OCI-M2 (cell line): ENCODE measurements around the gene GABBR2.

Source experiments
- DNase-seq: peaks from one replicate; lab custom pipeline; 2025; ENCODE audit not compliant: unreplicated experiment; lab: John Stamatoyannopoulos, UW

GABBR2 gene

GRCh38 chr9:98449871-98450270 lies 258.9 kb downstream of the GABBR2 start:
- DNase-seq = no peak

GRCh38 chr9:98445576-98445975 lies 263.2 kb downstream of the GABBR2 start:
- DNase-seq = no peak

DNA sequence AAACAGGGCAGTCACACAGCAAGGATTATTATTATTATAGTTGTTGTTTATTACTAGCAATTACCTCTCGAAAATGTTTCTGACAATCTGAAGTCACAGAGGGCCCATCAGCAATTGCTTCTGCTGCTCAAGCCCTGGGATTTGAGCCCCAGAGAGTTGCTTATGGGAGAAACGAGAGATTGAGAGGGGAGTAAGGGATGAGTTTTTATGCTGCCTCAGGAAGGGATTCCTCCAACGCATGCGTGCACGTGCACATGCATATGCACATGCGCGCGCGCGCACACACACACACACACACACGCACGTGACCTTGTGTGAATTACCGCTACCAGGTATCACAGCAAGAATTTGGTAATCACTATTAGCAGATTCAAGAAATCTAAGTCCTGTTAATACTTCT lies 264.1 kb downstream of the GABBR2 start:
- no peak for DNase-seq

- DNase-seq = no peak
Observed at GRCh38 chr9:98442541-98442940, 266.2 kb downstream of the GABBR2 start.

DNA sequence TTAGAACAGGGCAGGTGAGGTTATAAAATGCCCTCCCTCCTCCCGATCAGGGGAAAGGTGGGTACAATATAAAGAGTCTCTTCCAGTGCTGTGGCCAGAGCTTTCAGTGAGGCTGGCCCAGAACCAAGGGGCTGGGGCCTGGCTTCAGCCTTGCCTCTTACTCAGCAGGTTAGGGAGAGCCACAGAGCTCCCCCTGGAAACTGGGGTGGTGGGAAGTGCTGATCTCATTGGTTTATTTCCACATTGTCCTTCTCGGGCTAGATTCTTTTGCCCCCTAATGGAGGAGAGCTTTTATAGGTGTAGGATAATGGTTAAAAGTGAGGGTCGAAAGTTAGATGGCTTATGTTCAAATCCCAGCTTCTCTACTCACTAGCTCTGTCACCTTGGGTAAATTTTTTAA lies 266.6 kb downstream of the GABBR2 start:
- no peak for DNase-seq

DNA sequence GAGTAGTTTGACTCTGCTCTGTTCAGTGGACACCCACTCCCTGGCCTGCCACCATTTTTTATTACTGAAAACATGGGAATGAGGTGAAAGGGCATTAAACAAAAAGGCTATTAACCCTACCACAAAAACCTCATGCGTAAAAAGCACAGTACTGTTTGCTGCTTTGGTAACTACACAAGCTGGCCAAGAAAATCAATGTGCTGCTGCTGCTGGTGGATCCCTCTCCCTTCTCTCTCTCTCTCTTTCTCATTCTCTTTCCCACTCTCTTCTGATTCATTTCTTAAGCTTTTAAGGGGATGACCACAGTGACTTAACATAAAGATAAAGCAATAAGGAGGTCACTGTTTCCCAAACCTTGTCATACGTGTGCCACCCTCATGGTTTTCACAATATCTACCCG lies 270.1 kb downstream of the GABBR2 start:
- no peak for DNase-seq

DNA sequence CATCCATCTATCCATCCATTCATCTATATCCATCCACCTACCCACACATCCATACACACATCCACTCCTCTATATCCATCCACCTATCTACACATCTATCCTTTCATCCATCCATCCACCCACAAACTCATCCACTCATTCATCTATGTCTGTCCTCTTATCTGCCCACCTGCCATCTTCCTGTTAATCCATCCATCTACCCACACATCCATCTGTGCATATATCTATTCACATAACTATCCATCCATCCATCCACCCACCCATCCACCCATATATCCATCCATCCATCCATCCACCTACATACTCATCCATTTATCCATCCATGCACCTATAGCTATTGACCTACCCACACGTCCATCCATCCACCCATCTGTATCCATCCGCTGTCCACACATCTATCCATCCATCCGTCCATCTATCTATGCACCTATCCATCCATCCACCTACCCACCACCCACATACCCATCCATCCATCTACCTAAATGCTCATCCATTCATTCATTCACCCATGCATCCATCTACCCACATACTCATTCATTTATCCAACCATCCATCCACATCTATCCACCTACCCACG lies 271.2 kb downstream of the GABBR2 start:
- no peak for DNase-seq

GRCh38 chr9:98432960-98433359 lies 275.8 kb downstream of the GABBR2 start:
- no peak for DNase-seq

DNA sequence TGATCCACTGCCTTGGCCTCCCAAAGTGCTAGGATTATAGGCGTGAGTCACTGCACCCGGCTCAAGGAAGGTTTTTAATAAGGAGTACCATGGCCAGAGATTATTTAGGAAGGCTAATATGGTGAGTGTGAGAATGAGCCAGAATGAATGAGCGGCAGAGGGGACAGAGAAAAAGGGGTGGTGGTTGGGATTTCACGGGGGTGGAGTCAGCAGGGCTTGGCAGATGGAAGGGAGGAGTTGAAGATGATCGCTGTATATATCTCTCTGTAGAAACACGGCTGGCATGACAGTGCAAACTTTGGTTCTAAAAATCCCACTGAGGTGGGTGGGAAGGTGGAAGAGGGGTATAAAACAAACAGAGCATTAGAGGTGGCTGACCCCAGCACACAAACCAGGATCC lies 276.6 kb downstream of the GABBR2 start:
- DNase-seq = no peak

DNA sequence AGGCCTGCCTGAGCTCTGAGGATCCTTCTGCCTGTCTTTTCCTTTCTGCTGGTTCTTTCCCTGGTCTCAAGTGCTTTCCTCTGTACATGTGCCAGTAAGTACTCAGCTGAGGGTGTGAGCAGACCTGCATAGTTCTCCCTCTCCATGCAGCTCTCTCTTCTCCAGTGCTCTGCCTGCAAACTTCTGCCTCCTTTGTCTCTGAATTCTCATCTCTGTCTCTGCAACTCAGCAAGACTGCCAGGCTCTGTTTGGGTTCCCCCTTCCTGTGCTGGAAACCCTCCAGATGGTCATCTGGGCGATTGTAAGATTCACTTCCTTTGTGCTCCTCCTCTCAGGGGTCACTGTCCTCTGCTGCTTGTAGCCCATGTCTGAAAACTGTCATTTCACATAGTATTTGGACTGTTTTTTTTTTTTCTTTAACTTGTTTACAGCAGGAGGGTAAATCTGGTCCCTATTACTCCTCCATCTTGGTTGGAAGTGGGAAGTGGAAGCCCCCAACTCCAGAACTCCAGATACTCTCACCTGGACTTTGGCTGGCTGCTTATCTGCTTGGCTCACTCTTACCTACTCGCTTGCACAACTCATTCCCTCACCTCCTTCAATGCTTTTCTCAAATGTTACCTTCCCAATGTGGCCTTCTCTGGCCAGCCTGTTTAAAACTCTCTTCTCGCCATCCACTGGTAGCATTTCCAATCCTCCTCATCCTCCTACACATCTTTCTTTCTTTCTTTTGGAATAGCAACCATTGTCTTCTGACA lies 278.0 kb downstream of the GABBR2 start:
- no peak for DNase-seq

GRCh38 chr9:98429613-98430012 lies 279.1 kb downstream of the GABBR2 start:
- no peak for DNase-seq

- no peak for DNase-seq
Observed at GRCh38 chr9:98428454-98428853, 280.3 kb downstream of the GABBR2 start.

DNA sequence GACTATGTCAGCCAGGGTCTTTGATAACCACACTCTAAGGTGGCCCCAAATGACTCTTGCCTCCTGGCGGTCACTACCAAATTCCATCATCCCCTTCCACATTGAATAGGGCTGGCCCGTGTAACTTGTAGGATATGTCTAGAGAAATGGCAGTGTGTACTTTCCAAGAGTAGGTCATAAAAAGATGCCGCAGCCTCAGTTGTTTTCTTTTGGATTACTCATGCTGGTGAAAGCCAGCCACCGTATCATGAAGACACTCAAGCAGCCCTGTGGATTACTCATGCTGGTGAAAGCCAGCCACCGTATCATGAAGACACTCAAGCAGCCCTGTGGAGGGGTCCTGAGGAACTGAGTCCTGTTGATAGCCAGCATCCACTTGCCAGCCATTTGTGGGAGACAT lies 281.2 kb downstream of the GABBR2 start:
- no peak for DNase-seq

GRCh38 chr9:98425079-98425478 lies 283.7 kb downstream of the GABBR2 start:
- DNase-seq = no peak

DNA sequence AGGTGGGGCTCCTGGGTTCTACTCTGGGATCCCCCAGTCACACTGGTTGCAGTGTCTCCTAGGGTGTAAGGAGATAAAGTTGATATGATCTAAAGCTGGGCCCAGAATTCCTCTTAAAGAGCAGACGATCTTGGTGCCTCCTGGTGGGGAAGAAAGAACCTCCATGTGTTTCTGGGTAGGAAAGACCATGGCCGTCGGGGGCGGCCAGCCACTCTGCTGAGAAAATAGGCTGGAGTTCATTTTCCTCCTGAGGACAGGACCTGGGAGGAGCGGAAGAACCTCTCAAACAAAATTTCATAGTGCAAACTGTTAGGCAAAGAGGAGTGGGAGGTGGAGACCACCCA lies 289.5 kb downstream of the GABBR2 start:
- DNase-seq = no peak

DNA sequence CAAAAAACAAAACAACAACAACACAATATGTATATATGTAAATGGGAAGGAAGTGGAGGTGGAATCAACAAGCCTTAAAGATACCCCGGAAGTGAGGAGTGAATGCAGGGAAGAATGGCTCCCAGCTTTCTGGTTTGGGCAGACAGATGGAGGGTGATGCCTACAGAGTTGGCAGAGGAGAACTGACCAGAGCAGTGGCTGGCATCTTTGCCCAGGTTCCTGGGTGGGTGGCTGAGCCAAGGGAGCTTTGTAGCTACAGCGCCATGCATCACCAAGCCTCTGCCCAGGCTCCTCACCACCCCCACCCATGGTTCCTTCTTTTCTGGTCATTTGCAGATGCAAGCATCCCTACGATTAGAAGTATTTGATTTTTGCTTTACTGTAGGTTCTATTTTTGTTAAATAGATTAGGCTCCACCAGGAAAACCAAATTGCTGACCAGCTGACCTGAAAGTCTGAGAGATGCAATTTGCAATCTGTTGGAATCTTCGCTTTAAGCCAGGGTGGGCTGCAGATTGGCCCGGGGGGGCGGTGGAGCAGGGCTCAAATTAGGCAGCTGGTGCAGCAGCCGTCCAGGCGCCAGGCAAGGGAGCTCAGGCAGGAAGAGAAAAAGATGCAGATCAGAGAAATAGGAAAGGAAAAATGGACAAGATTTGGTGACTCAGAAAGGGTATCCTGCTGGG lies 290.0 kb downstream of the GABBR2 start:
- no peak for DNase-seq

DNA sequence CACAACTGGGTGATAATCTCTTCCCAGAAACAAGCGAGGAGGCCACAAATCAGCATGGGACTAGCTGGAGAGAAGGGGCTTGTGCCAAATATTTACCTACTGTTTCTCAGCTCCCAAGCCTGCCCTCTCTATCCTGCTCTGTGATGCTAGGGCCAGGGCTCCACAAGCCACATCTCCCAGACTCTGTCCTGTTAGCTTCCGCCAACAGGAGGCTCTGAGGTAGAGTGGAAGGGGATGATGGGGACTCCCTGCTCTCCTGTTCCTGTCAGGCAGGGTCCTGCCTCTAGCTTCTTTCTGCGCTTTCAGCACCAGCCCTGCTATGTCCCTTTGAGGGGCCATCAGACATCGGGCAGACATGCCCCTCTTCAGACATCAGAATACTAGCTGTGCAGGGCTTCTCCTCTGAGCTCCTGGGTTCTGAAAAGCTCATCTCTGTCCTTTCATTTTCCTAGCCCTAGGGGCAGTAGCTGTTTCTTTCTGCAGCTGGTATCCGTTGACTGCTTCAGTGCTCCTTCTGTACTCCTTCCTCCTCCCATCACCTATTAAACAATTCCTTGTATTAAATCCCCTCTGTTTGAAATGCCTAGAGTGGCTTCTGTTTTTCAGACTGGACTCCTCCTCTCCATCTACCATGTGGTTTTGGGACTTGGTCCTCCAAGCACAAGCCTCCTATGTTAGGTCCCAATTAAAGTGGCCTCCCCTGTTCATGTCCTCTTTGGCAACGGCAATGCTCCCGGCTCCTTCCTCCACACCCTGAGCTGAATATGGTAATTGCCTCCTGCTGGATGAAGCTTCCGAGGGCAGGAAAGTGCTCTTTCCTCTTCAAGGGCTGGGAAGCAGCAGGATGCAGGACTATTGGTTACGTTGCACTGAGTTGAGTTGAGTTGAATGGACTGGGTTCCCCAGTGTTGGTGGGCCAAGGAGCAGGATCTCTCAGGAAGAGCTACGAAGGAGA lies 292.2 kb downstream of the GABBR2 start:
- no peak for DNase-seq

DNA sequence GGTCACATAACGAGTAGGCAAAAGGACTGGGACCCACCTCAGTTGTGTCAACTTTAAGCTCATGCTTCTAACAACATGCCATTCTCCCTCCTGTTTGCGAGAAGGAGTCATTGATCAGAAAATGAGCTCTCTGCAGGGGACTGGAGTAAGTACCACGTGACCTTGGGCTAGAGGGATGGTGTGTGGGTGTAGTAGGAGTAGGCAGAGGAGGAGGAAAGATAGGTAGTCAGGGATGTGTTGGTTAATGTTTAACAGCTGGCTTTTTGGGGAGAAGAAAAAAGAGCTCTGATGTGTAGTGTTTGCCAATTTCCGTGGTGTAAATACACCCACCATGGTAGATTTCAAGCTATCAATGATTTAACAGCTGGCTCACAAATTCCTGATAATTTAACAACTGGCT lies 293.0 kb downstream of the GABBR2 start:
- DNase-seq = no peak

DNA sequence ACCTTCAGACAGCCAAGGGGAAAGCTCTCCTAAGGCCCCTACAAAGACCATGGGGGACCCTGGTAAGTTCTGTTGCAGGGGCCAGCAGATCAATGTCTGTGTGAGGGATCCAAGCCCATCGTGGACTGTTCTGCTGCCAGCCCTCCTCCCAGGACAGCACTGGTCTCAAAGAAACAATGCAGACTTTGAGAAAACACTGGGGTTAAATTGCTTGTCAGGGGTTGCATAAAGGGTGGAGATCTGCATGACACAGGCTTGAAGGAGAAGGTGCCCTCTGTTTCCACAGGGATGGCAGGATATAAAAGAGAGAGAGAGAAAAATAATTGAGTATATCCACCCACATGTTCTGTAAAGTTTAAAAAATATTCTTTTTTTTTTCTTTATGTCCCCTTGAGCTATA lies 295.7 kb downstream of the GABBR2 start:
- no peak for DNase-seq

GRCh38 chr9:98412101-98412842 lies 296.5 kb downstream of the GABBR2 start:
- DNase-seq = no peak
